ENCODE results near the gene IQSEC1. TPM values are rescaled to one million over a fixed set of nuclear protein-coding genes. Genes with fewer than 3 reads are reported as not detected.

The IQSEC1 gene
- total and polyA plus RNA-seq, 9 of the 15 experiments (the other 6 are each of a cell fraction or from before 2014, with no cell fraction given) = 0.56 to 39.0 (median 6.8) TPM

- TF ChIP-seq ZNF740 (CRISPR knock-in tag; IDR thresholded peaks at IDR 0.05) (0 out of 2 replicates have a peak, but pooled peaks have one; percentile 45), ZNF740 (tag; IDR thresholded peaks at IDR 0.05) (no peak), ZNF655 (CRISPR knock-in tag; IDR thresholded peaks at IDR 0.05) (no peak), CBX1 (IDR thresholded peaks at IDR 0.05; ENCODE audit: low read depth) (0 out of 2 replicates have a peak, but pooled peaks have one; percentile 36), STAG1 (CRISPR knock-in tag; IDR thresholded peaks at IDR 0.05; ENCODE audit: borderline replicate concordance) (no peak), KDM1A (IDR thresholded peaks at IDR 0.05) (peak in 1 of 2 experiments; percentile 18; a peak in 1 of 4 replicates), ZFP36 (IDR thresholded peaks at IDR 0.05; ENCODE audit: low read depth, low read length, partially characterized antibody) (peak; percentile 99), ZNF384 (IDR thresholded peaks at IDR 0.05; ENCODE audit: low read depth, low read length) (no peak), CHD2 (IDR thresholded peaks at IDR 0.05; ENCODE audit: low read depth, low read length) (no peak), HDAC2 (IDR thresholded peaks at IDR 0.05) (no peak), HMGXB4 (CRISPR knock-in tag; IDR thresholded peaks at IDR 0.05) (no peak), GTF3C2 (IDR thresholded peaks at IDR 0.05; ENCODE audit: borderline replicate concordance, extremely low read depth, insufficient read length) (peak; percentile 21), HMGN3 (IDR thresholded peaks at IDR 0.05; ENCODE audit: borderline replicate concordance, extremely low read depth, insufficient read length, low read depth, low read length) (no peak), BCOR (IDR thresholded peaks at IDR 0.05) (peak; percentile 71), NKRF (IDR thresholded peaks at IDR 0.05; ENCODE audit: borderline replicate concordance) (no peak), PCBP2 (IDR thresholded peaks at IDR 0.05; ENCODE audit: low read depth, low read length, poor library complexity, severe bottlenecking) (no peak), SMARCA4 (IDR thresholded peaks at IDR 0.05) (no peak), NCOA6 (IDR thresholded peaks at IDR 0.05) (no peak), HNRNPH1 (optimal IDR thresholded peaks at IDR 0.05; ENCODE audit: low read depth, low read length) (no peak)
These were observed 61.0 kb downstream of the IQSEC1 start (continued) for GRCh38 chr3:13012221-13012691.
